ENCODE data around the gene KLHDC7B. TPM values are rescaled to one million over a fixed set of nuclear protein-coding genes. Genes with fewer than 3 reads are reported as not detected.

The KLHDC7B gene
- total and polyA plus RNA-seq, 10 of the 15 experiments (the other 5 are each of a cell fraction or from before 2014, with no cell fraction given): 0.05 to 2.2 (median 0.93) TPM; not detected in 2

DNA sequence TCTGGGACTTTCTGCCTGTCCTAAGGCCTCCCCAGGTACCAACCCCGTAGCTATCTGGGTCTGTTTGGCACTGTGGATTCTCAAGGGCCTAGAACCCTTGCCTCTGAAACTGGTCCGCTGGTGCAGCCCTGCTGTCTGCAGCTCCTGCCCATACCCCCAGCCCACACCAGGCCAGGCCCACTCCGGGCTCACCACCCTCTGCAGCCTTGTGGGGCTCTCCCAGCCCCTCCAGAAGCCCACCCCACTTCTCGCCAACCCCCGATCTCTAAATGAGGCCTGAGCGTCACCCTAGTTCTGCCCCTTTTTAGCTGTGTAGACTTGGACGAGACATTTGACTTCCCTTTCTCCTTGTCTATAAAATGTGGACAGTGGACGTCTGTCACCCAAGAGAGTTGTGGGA, 4.7 kb downstream of the KLHDC7B start:
- H3K4me2 ChIP-seq (ENCODE audit: control insufficient read depth, insufficient read depth): no peak overlapping the region
- WGBS (ENCODE audit: insufficient coverage, insufficient replicate concordance, low lambda C conversion rate, missing lambda C conversion rate): 61% methylated on average over 8 of the region's 8 CpGs
- H2AFZ ChIP-seq (ENCODE audit: control insufficient read depth, low read depth, low read length): no peak overlapping the region
- BruUV-seq (replicated peaks): no TSS peak
- no peaks in the 10 kb centered on the region for H4K20me1 ChIP-seq (ENCODE audit: control insufficient read depth, insufficient read depth)
- ChIA-PET RAD21 (ENCODE audit: unreplicated experiment) (interaction anchor here (1.3 to 1.9 kb wide), 2 partner anchors 25 to 71 kb away, joined by 4 read pairs; partner anchors contain the start of gene SCO2), POLR2A (interaction anchor here (0.9 to 1.3 kb wide), 2 partner anchors 25 to 32 kb away, joined by 3 to 5 read pairs; partner anchors contain the start of genes CHKB and SCO2), CTCF (interaction anchor here (0.6 kb wide), 1 partner anchor 16 kb away, joined by 3 read pairs; no protein-coding TSS in a partner anchor), SMC1A (ENCODE audit: uncharacterized antibody, unreplicated experiment) (no interaction called here)
- H3K27me3 ChIP-seq (replicated peaks in 1 of 2; ENCODE audit: control insufficient read depth in 2 of 2, insufficient read depth in 2 of 2, low read length in 1 of 2): peaks cover 0 to 1% of the 10 kb centered on the region in 2 experiments; a peak in 1 of 4 replicates
- no peak overlapping the region for H3K9ac ChIP-seq (ENCODE audit: control insufficient read depth, insufficient read depth, low read length)
- TF ChIP-seq SRF (IDR thresholded peaks at IDR 0.05; ENCODE audit: low read depth in 2 of 2, low read length in 2 of 2) (no peak), NFYB (IDR thresholded peaks at IDR 0.05; ENCODE audit: insufficient read depth, low read depth, low read length) (no peak)
- H3K4me3 ChIP-seq: no peak overlapping the region
- H3K9me3 ChIP-seq (replicated peaks; ENCODE audit: control insufficient read depth, insufficient read depth, low read length): no peaks in the 10 kb centered on the region
- DNase-seq (ENCODE audit: low read depth, low spot score) (no peak), FAIRE-seq (no peak), ATAC-seq (no peak)
- H3K27ac ChIP-seq (ENCODE audit: control insufficient read depth, insufficient read depth): no peak overlapping the region
- in situ Hi-C loops (cut with MboI): no loop called here
- H3K36me3 ChIP-seq (ENCODE audit: control insufficient read depth in 2 of 2, insufficient read depth in 2 of 2, low read length in 1 of 2): no peaks in the 10 kb centered on the region
- no peaks in the 10 kb centered on the region for H3K79me2 ChIP-seq (ENCODE audit: control insufficient read depth, insufficient read depth, low read length)
- intact Hi-C loops (cut with micrococcal nuclease; ENCODE audit: unreplicated experiment): no loop called here
- peaks cover 9% of the 10 kb centered on the region for H3K4me1 ChIP-seq (ENCODE audit: control insufficient read depth, insufficient read depth, low read length)

DNA sequence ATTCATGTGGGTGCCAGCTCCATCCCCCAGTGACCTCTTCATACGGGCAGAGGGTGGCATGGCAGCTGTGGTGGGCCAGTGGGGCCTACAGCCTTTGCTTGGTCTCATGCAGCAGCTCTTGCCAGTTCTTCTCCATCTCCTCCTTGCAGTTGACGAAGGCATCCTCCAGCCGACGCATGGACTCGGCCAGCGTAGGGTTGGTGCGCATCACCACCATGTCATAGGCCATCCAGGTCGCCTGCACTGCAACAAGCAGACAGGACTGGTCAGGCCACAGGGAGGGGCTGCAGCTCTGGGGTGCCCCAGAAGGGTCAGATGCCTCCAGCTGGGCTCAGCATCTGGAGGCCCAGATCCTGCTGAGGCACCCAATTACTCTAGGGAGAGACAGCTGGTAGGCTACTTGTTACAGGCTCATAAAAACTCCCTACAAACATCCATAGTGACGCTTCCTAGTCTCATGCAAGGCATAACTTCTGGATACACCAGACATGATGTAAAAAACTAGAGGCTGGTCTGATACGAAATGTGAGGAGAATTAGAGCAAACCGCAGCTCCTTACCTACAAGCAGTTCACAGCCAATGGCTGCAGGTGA, 5.6 kb downstream of the KLHDC7B start:
- intact Hi-C loops (cut with micrococcal nuclease; ENCODE audit: unreplicated experiment): no loop called here
- 77% methylated on average over 11 of the region's 11 CpGs for WGBS (ENCODE audit: insufficient coverage, insufficient replicate concordance, low lambda C conversion rate, missing lambda C conversion rate)
- H2AFZ ChIP-seq (ENCODE audit: control insufficient read depth, low read depth, low read length): no peak overlapping the region
- ChIA-PET CTCF (interaction anchor here (1.3 kb wide), 1 partner anchor 12 kb away, joined by 3 read pairs; no protein-coding TSS in a partner anchor), POLR2A (interaction anchor here (0.5 to 1.6 kb wide), 4 partner anchors 12 to 26 kb away, joined by 3 to 5 read pairs (median 4); partner anchors contain the start of genes SCO2, SYCE3 and TYMP), SMC1A (ENCODE audit: uncharacterized antibody, unreplicated experiment) (interaction anchor here (0.7 kb wide), 2 partner anchors 9 to 27 kb away, joined by 3 read pairs; no protein-coding TSS in a partner anchor), RAD21 (ENCODE audit: unreplicated experiment) (interaction anchor here (1.3 to 1.9 kb wide), 2 partner anchors 26 to 70 kb away, joined by 4 read pairs; partner anchors contain the start of gene SCO2)
- H3K4me1 ChIP-seq (ENCODE audit: control insufficient read depth, insufficient read depth, low read length): peaks cover 9% of the 10 kb centered on the region
- no peaks in the 10 kb centered on the region for H4K20me1 ChIP-seq (ENCODE audit: control insufficient read depth, insufficient read depth)
- no peak for ATAC-seq
- in situ Hi-C loops (cut with MboI): no loop called here
- H3K4me2 ChIP-seq (ENCODE audit: control insufficient read depth, insufficient read depth): no peak overlapping the region
- no TSS peak for BruUV-seq (replicated peaks)
- H3K9me3 ChIP-seq (replicated peaks; ENCODE audit: control insufficient read depth, insufficient read depth, low read length): no peaks in the 10 kb centered on the region
- H3K4me3 ChIP-seq: no peak overlapping the region
- H3K9ac ChIP-seq (ENCODE audit: control insufficient read depth, insufficient read depth, low read length): no peak overlapping the region
- peaks cover 0 to 1% of the 10 kb centered on the region in 2 experiments; a peak in 1 of 4 replicates for H3K27me3 ChIP-seq (replicated peaks in 1 of 2; ENCODE audit: control insufficient read depth in 2 of 2, insufficient read depth in 2 of 2, low read length in 1 of 2)
- no peak for FAIRE-seq
- H3K36me3 ChIP-seq (ENCODE audit: control insufficient read depth in 2 of 2, insufficient read depth in 2 of 2, low read length in 1 of 2): no peaks in the 10 kb centered on the region
- no peaks in the 10 kb centered on the region for H3K79me2 ChIP-seq (ENCODE audit: control insufficient read depth, insufficient read depth, low read length)
- H3K27ac ChIP-seq (ENCODE audit: control insufficient read depth, insufficient read depth): no peak overlapping the region
- DNase-seq (ENCODE audit: low read depth, low spot score): no peak
- TF ChIP-seq, protein P1, sequence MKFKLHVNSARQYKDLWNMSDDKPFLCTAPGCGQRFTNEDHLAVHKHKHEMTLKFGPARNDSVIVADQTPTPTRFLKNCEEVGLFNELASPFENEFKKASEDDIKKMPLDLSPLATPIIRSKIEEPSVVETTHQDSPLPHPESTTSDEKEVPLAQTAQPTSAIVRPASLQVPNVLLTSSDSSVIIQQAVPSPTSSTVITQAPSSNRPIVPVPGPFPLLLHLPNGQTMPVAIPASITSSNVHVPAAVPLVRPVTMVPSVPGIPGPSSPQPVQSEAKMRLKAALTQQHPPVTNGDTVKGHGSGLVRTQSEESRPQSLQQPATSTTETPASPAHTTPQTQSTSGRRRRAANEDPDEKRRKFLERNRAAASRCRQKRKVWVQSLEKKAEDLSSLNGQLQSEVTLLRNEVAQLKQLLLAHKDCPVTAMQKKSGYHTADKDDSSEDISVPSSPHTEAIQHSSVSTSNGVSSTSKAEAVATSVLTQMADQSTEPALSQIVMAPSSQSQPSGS (IDR thresholded peaks at IDR 0.05; ENCODE audit: low read length): no peak
- no peak for TF ChIP-seq SMAD1 (IDR thresholded peaks at IDR 0.05; ENCODE audit: low read depth, partially characterized antibody)
- TF ChIP-seq, protein P2, sequence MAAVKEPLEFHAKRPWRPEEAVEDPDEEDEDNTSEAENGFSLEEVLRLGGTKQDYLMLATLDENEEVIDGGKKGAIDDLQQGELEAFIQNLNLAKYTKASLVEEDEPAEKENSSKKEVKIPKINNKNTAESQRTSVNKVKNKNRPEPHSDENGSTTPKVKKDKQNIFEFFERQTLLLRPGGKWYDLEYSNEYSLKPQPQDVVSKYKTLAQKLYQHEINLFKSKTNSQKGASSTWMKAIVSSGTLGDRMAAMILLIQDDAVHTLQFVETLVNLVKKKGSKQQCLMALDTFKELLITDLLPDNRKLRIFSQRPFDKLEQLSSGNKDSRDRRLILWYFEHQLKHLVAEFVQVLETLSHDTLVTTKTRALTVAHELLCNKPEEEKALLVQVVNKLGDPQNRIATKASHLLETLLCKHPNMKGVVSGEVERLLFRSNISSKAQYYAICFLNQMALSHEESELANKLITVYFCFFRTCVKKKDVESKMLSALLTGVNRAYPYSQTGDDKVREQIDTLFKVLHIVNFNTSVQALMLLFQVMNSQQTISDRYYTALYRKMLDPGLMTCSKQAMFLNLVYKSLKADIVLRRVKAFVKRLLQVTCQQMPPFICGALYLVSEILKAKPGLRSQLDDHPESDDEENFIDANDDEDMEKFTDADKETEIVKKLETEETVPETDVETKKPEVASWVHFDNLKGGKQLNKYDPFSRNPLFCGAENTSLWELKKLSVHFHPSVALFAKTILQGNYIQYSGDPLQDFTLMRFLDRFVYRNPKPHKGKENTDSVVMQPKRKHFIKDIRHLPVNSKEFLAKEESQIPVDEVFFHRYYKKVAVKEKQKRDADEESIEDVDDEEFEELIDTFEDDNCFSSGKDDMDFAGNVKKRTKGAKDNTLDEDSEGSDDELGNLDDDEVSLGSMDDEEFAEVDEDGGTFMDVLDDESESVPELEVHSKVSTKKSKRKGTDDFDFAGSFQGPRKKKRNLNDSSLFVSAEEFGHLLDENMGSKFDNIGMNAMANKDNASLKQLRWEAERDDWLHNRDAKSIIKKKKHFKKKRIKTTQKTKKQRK (IDR thresholded peaks at IDR 0.05; ENCODE audit: low read depth, low read length): no peak
- TF ChIP-seq, protein P3, sequence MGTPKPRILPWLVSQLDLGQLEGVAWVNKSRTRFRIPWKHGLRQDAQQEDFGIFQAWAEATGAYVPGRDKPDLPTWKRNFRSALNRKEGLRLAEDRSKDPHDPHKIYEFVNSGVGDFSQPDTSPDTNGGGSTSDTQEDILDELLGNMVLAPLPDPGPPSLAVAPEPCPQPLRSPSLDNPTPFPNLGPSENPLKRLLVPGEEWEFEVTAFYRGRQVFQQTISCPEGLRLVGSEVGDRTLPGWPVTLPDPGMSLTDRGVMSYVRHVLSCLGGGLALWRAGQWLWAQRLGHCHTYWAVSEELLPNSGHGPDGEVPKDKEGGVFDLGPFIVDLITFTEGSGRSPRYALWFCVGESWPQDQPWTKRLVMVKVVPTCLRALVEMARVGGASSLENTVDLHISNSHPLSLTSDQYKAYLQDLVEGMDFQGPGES (IDR thresholded peaks at IDR 0.05): no peak
- TF ChIP-seq, protein P4, sequence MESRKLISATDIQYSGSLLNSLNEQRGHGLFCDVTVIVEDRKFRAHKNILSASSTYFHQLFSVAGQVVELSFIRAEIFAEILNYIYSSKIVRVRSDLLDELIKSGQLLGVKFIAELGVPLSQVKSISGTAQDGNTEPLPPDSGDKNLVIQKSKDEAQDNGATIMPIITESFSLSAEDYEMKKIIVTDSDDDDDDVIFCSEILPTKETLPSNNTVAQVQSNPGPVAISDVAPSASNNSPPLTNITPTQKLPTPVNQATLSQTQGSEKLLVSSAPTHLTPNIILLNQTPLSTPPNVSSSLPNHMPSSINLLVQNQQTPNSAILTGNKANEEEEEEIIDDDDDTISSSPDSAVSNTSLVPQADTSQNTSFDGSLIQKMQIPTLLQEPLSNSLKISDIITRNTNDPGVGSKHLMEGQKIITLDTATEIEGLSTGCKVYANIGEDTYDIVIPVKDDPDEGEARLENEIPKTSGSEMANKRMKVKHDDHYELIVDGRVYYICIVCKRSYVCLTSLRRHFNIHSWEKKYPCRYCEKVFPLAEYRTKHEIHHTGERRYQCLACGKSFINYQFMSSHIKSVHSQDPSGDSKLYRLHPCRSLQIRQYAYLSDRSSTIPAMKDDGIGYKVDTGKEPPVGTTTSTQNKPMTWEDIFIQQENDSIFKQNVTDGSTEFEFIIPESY (IDR thresholded peaks at IDR 0.05): no peak

Measured in GM12878 (cell line).